Esophagus squamous epithelium (tissue), 5 donors: ENCODE results near the gene PALM. TPM values are rescaled to one million over a fixed set of nuclear protein-coding genes. Genes with fewer than 3 reads are reported as not detected.
"Not testable (repeated sequence)": the region's sequence is repeated elsewhere in the genome, so short reads cannot be mapped to it uniquely, and the experiment has no call there.

Experiments
- DNase-seq: peaks from one replicate; lab custom pipeline; 2025; lab: John Stamatoyannopoulos, UW
- H3K27ac ChIP-seq, 4 donors: fragments of 200-600 bp; sonication (generic); one replicate each; pipeline ENCODE4 v1.5.1; 2016 to 2019; ENCODE audit warnings: mild to moderate bottlenecking in 1 of 4
- H3K27me3 ChIP-seq, 4 donors: fragments of 200-600 bp; sonication (generic); 1 replicate in 3 of 4; 2 replicates in 1 of 4; pipeline versions ENCODE4 v1.5.1 to v1.6.0; 2017 to 2021; ENCODE audit warnings: antibody characterized with exemption in 1 of 4
- H3K36me3 ChIP-seq, 3 donors: fragments of 200-600 bp; sonication (generic); one replicate each; pipeline ENCODE4 v1.5.1; 2016 to 2019
- H3K4me1 ChIP-seq, 3 donors: fragments of 200-600 bp; sonication (generic); one replicate each; pipeline ENCODE4 v1.5.1; 2017 to 2019
- H3K4me3 ChIP-seq, 4 donors: fragments of 200-600 bp; sonication (generic); 1 replicate in 3 of 4; 2 replicates in 1 of 4; pipeline ENCODE4 v1.5.1; 2016 to 2019; ENCODE audit warnings: mild to moderate bottlenecking in 2 of 4, moderate library complexity in 1 of 4
- H3K9me3 ChIP-seq, 3 donors: fragments of 200-600 bp; sonication (generic); one replicate each; pipeline ENCODE4 v1.5.1; 2016 to 2019
- CTCF ChIP-seq, 6 experiments: fragments of 450-650 bp in 4 of 6; fragments of 200-600 bp in 2 of 6; sonication (generic) in 2 of 6; IDR thresholded peaks; one replicate each; pipeline ENCODE4 v1.5.1; 2016 to 2019; ENCODE audit warnings: antibody characterized with exemption in 6 of 6, mild to moderate bottlenecking in 4 of 6, moderate library complexity in 4 of 6
- POLR2A ChIP-seq, 4 donors: fragments of 450-650 bp; IDR thresholded peaks; one replicate each; pipeline ENCODE4 v1.6.1; 2017; ENCODE audit warnings: antibody characterized with exemption in 4 of 4, mild to moderate bottlenecking in 4 of 4, moderate library complexity in 3 of 4
- WGBS, 2 donors: methylation state at CpG; one replicate each; pipeline ENCODE4 v1.1.5; 2018; 5-methylcytosine and 5-hydroxymethylcytosine counted together
- intact Hi-C: fragments of 100-400 bp; cut with DNase I; formaldehyde crosslinking; loops from one replicate; pipeline ENCODE4 v1.15.0; 2022
- total RNA-seq, 4 donors: library from RNA; depleted of rRNA; stranded (reverse); fragments of >200 nt; gene quantifications; one replicate each; pipeline ENCODE4 v1.1.0, GENCODE V29; 2016
- donor health status: DM: yes; HTN: yes; CAD: no.

PALM gene
- total RNA-seq, 4 donors from 2014 or later = 2.6 to 19.3 (median 6.5) TPM

- 91 to 95% methylated on average over 15 to 22 of the region's 24 CpGs for WGBS, 2 donors
- peaks cover 0 to 5% (median 5%) of the 10 kb centered on the region in 3 donors for H3K9me3 ChIP-seq
- intact Hi-C loops = no loop called here
- no peaks in the 10 kb centered on the region for H3K4me1 ChIP-seq
- DNase-seq = no peak
- H3K36me3 ChIP-seq = peaks cover 0 to 20% (median 5%) of the 10 kb centered on the region in 3 donors
- no peak overlapping the region for H3K27ac ChIP-seq
- no peak overlapping the region for H3K4me3 ChIP-seq
- H3K27me3 ChIP-seq = no peaks in the 10 kb centered on the region
- TF ChIP-seq CTCF (IDR thresholded peaks at IDR 0.05) (no peak), POLR2A (IDR thresholded peaks at IDR 0.05) (no peak)
Observed at GRCh38 chr19:742540-743075, 33.9 kb downstream of the PALM start.

- Histone ChIP-seq H3K27ac (no peak overlapping the region), H3K27me3 (no peaks in the 10 kb centered on the region), H3K36me3 (peaks cover 0 to 23% (median 5%) of the 10 kb centered on the region in 3 donors), H3K4me3 (no peak overlapping the region), H3K9me3 (peaks cover 0 to 11% (median 9%) of the 10 kb centered on the region in 3 donors), H3K4me1 (no peaks in the 10 kb centered on the region)
- WGBS, 2 donors = 41 to 83% methylated on average over 3 to 6 of the region's 13 CpGs
- intact Hi-C loops = no loop called here
- DNase-seq = no peak
- TF ChIP-seq POLR2A (IDR thresholded peaks at IDR 0.05) = no peak
- TF ChIP-seq CTCF (IDR thresholded peaks at IDR 0.05) = no peak
Observed at GRCh38 chr19:743168-743687, 34.5 kb downstream of the PALM start.

- H3K27ac ChIP-seq, DNase-seq, H3K4me3 ChIP-seq, H3K4me1 ChIP-seq, intact Hi-C loops, H3K27me3 ChIP-seq: not testable (repeated sequence)
- Histone ChIP-seq H3K9me3 (peaks cover 0 to 11% (median 9%) of the 10 kb centered on the region in 3 donors), H3K36me3 (peaks cover 0 to 23% (median 5%) of the 10 kb centered on the region in 3 donors)
- WGBS, 2 donors = 55 to 66% methylated on average over 4 to 7 of the region's 7 CpGs
Observed at GRCh38 chr19:745138-745537, 36.4 kb downstream of the PALM start.

- peaks cover 0 to 23% (median 0%) of the 10 kb centered on the region in 3 donors for H3K36me3 ChIP-seq
- no peak overlapping the region for H3K27ac ChIP-seq
- WGBS, 2 donors = 94 to 97% methylated on average over 7 to 15 of the region's 43 CpGs
- intact Hi-C loops = no loop called here
- TF ChIP-seq POLR2A (IDR thresholded peaks at IDR 0.05) = no peak
- no peak for TF ChIP-seq CTCF (IDR thresholded peaks at IDR 0.05)
- no peak overlapping the region for H3K4me3 ChIP-seq
- H3K4me1 ChIP-seq = peaks cover 3 to 7% (median 5%) of the 10 kb centered on the region in 3 donors
- peaks cover 0 to 10% (median 0%) of the 10 kb centered on the region in 4 donors for H3K27me3 ChIP-seq
- peaks cover 0 to 11% (median 9%) of the 10 kb centered on the region in 3 donors for H3K9me3 ChIP-seq
- DNase-seq = no peak
Observed at GRCh38 chr19:746208-746819, 37.6 kb downstream of the PALM start.

GRCh38 chr19:746956-747355 is 38.2 kb downstream of the PALM start:
- H3K27me3 ChIP-seq = peaks cover 0 to 17% (median 0%) of the 10 kb centered on the region in 4 donors
- WGBS, 2 donors = no CpG with 5 or more reads among the region's 22 CpGs
- peaks cover 0 to 23% (median 0%) of the 10 kb centered on the region in 3 donors for H3K36me3 ChIP-seq
- TF ChIP-seq POLR2A (IDR thresholded peaks at IDR 0.05) = no peak
- TF ChIP-seq CTCF (IDR thresholded peaks at IDR 0.05) = no peak
- no peak for DNase-seq
- H3K4me3 ChIP-seq = no peak overlapping the region
- H3K27ac ChIP-seq = no peak overlapping the region
- peaks cover 8 to 14% (median 8%) of the 10 kb centered on the region in 3 donors for H3K4me1 ChIP-seq
- intact Hi-C loops = no loop called here
- peaks cover 0 to 11% (median 9%) of the 10 kb centered on the region in 3 donors for H3K9me3 ChIP-seq
